IMR-90 (cell line): ENCODE measurements around the gene STYK1. TPM values are rescaled to one million over a fixed set of nuclear protein-coding genes. Genes with fewer than 3 reads are reported as not detected.

Experiments used
- ATAC-seq: fragments of 200-7000 bp; cut with Tn5 transposase; 2 replicates; pipeline ENCODE4 v1.9.1; 2020; ENCODE audit warnings: low read depth, mild to moderate bottlenecking, moderate library complexity
- BruUV-seq: library from RNA; stranded (reverse); fragments of 400-500 nt; replicated peaks from 2 replicates; lab custom pipeline; 2021; lab: Mats Ljungman, UMichigan
- CTCF ChIA-PET: fragments of 300-600 bp; formaldehyde crosslinking; extraction: SDS; loops from one replicate; lab custom pipeline; 2021; ENCODE audit warnings: antibody characterized with exemption; lab: Yijun Ruan, JAX
- POLR2A ChIA-PET: fragments of 300-600 bp; sonication (Branson Sonifier 250); formaldehyde crosslinking; loops from one replicate; lab custom pipeline; 2022; ENCODE audit warnings: antibody characterized with exemption; ENCODE audit not compliant: unreplicated experiment; lab: Charles Lee
- DNase-seq: peaks from one replicate; pipeline ENCODE4 v3.0.0; 2013
- H2AFZ ChIP-seq: replicated peaks from 2 replicates; pipeline ENCODE3; 2013; ENCODE audit warnings: low read length, mild to moderate bottlenecking; ENCODE audit not compliant: poor library complexity
- H2AK5ac ChIP-seq: 2 replicates; pipeline ENCODE4 v1.6.1; 2013; ENCODE audit warnings: low read depth, low read length, inconsistent platforms
- H2AK9ac ChIP-seq: replicated peaks from 2 replicates; pipeline ENCODE3; 2013; ENCODE audit warnings: mild to moderate bottlenecking, low read depth, low read length, moderate library complexity; ENCODE audit not compliant: poor library complexity
- H2BK120ac ChIP-seq: 2 replicates; pipeline ENCODE4 v1.6.1; 2013; ENCODE audit warnings: low read depth, low read length, inconsistent platforms
- H2BK15ac ChIP-seq: 3 replicates; pipeline ENCODE4 v1.6.1; 2013; ENCODE audit warnings: low read depth, low read length, inconsistent platforms
- H2BK20ac ChIP-seq: 2 replicates; pipeline ENCODE4 v1.6.1; 2013; ENCODE audit warnings: low read depth, mild to moderate bottlenecking, inconsistent platforms, low read length, moderate library complexity
- H2BK5ac ChIP-seq: 2 replicates; pipeline ENCODE4 v1.6.1; 2013; ENCODE audit warnings: mild to moderate bottlenecking, low read depth, low read length, inconsistent platforms; ENCODE audit not compliant: poor library complexity, severe bottlenecking
- H3K14ac ChIP-seq: replicated peaks from 2 replicates; pipeline ENCODE4 v1.6.1; 2013; ENCODE audit warnings: low read depth, low read length, inconsistent platforms
- H3K18ac ChIP-seq: 2 replicates; pipeline ENCODE4 v1.6.1; 2013; ENCODE audit warnings: low read depth, low read length, control low read depth
- H3K23ac ChIP-seq: 2 replicates; pipeline ENCODE4 v1.6.1; 2013; ENCODE audit warnings: low read depth, low read length, inconsistent platforms
- H3K27ac ChIP-seq: 2 replicates; pipeline ENCODE4 v1.5.1; 2013; ENCODE audit warnings: mild to moderate bottlenecking, control low read depth, low read length; ENCODE audit not compliant: insufficient read depth
- H3K27me3 ChIP-seq: 2 replicates; pipeline ENCODE4 v1.6.1; 2013; ENCODE audit warnings: low read length; ENCODE audit not compliant: control insufficient read depth, insufficient read depth
- H3K36me3 ChIP-seq: 2 replicates; pipeline ENCODE4 v1.6.1; 2013; ENCODE audit warnings: low read length, mixed read lengths; ENCODE audit not compliant: control insufficient read depth, insufficient read depth
- H3K4ac ChIP-seq: 2 replicates; pipeline ENCODE4 v1.6.1; 2013; ENCODE audit warnings: low read depth, low read length, inconsistent platforms
- H3K4me1 ChIP-seq: 2 replicates; pipeline ENCODE4 v1.6.1; 2013; ENCODE audit warnings: low read length, mixed read lengths; ENCODE audit not compliant: control insufficient read depth, insufficient read depth
- H3K4me2 ChIP-seq: 2 replicates; pipeline ENCODE4 v1.6.1; 2013; ENCODE audit warnings: low read depth, mild to moderate bottlenecking, control low read depth, low read length, moderate library complexity
- H3K4me3 ChIP-seq: 2 replicates; pipeline ENCODE4 v1.5.1; 2013; ENCODE audit warnings: low read depth, mild to moderate bottlenecking, control low read depth, low read length, moderate library complexity; ENCODE audit not compliant: insufficient read depth
- H3K56ac ChIP-seq: 2 replicates; pipeline ENCODE4 v1.6.1; 2013; ENCODE audit warnings: low read length, inconsistent platforms; ENCODE audit not compliant: insufficient read depth; ENCODE audit errors: extremely low read depth
- H3K79me1 ChIP-seq, 2 experiments: 2 replicates each; pipeline ENCODE4 v1.6.1; 2013; ENCODE audit warnings: low read length in 2 of 2, inconsistent platforms in 1 of 2, low read depth in 1 of 2
- H3K9ac ChIP-seq: 2 replicates; pipeline ENCODE4 v1.6.1; 2013; ENCODE audit warnings: low read depth, low read length, control low read depth
- H3K9me1 ChIP-seq: 2 replicates; pipeline ENCODE4 v1.6.1; 2013; ENCODE audit warnings: low read length, inconsistent platforms; ENCODE audit not compliant: insufficient read depth
- H3K9me3 ChIP-seq: 2 replicates; pipeline ENCODE4 v1.6.1; 2013; ENCODE audit warnings: low read length; ENCODE audit not compliant: control insufficient read depth, insufficient read depth
- H4K20me1 ChIP-seq: 2 replicates; pipeline ENCODE4 v1.6.1; 2013; ENCODE audit warnings: low read length, inconsistent platforms; ENCODE audit not compliant: insufficient read depth
- H4K5ac ChIP-seq: 2 replicates; pipeline ENCODE4 v1.6.1; 2013; ENCODE audit warnings: mild to moderate bottlenecking, low read depth, low read length, control low read depth
- H4K8ac ChIP-seq, 2 experiments: 2 replicates each; pipeline ENCODE4 v1.6.1; 2013; ENCODE audit warnings: low read depth in 2 of 2, low read length in 2 of 2, control low read depth in 1 of 2, inconsistent platforms in 1 of 2
- H4K91ac ChIP-seq: 2 replicates; pipeline ENCODE4 v1.6.1; 2013; ENCODE audit warnings: low read depth, low read length, inconsistent platforms; ENCODE audit not compliant: insufficient read depth
- CEBPB ChIP-seq: IDR thresholded peaks from 2 replicates; pipeline ENCODE4 v1.6.1; 2012; ENCODE audit warnings: low read depth, low read length, improper control_type of control experiment
- NFE2L2 ChIP-seq: fragments of 150-350 bp; IDR thresholded peaks from 2 replicates; pipeline ENCODE4 v1.6.1; 2016; ENCODE audit warnings: low read depth, mild to moderate bottlenecking, low read length
- RFX5 ChIP-seq: IDR thresholded peaks from 2 replicates; pipeline ENCODE4 v1.8.0; 2012; ENCODE audit warnings: low read depth, mild to moderate bottlenecking, low read length, moderate library complexity
- WGBS, 2 experiments: methylation state at CpG; one replicate each; pipeline versions ENCODE4 v1.1.5 to v1.1.7; 2013; ENCODE audit warnings: missing lambda C conversion rate in 2 of 2; ENCODE audit not compliant: insufficient read length in 1 of 2; ENCODE audit errors: extremely low coverage in 2 of 2; 5-methylcytosine and 5-hydroxymethylcytosine counted together
- dilution Hi-C: fragments of 300-500 bp; cut with HindIII; formaldehyde crosslinking; loops from one replicate; pipeline ENCODE4 v1.14.3; 2018; ENCODE audit warnings: low sequenced_read_pairs; ENCODE audit not compliant: unreplicated experiment
- in situ Hi-C: fragments of 300-500 bp; cut with MboI; formaldehyde crosslinking; loops from 3 replicates; pipeline ENCODE4 v1.14.3; 2019; ENCODE audit warnings: low sequenced_read_pairs, inconsistent platforms, mixed read lengths
- intact Hi-C: fragments of 100-400 bp; cut with micrococcal nuclease; formaldehyde crosslinking; loops from 2 replicates; pipeline ENCODE4 v1.10.0; 2022
- polyA plus RNA-seq, 3 experiments: library from polyadenylated mRNA; depleted of rRNA; stranded (reverse); fragments of >200 nt; gene quantifications; 2 replicates each; pipeline ENCODE4 v1.2.3, GENCODE V29; 2012; ENCODE audit warnings: low replicate concordance in 1 of 3
- total RNA-seq: library from RNA; depleted of rRNA; stranded (reverse); fragments of >200 nt; gene quantifications from 2 replicates; pipeline ENCODE4 v1.2.3, GENCODE V29; 2012

The STYK1 gene
- total and polyA plus RNA-seq, 2 of the 4 experiments (the other 2 are of a cell fraction), result 0.36 to 0.72 TPM

DNA sequence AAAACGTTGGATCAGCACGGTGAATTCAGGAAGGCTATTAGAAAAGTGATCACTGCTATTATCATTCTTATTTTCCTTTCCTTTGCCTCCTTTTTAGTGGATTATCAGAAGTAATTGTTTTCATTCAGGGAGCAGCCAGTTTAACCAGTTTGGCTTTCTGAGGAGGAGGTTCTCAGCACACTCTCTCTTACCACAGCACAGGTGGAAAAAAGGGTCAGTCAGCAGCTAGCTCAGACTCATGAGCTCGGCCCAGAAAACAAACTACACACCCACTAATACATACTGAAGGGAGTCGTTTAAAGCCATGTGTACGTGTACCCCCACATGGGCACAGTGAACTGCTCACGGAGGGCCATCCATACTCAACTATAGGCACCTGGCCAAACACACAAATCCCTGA is 37.2 kb downstream of the STYK1 start:
- no peak overlapping the region for H2AK9ac ChIP-seq
- POLR2A ChIA-PET, result no interaction called here

More for the DNA sequence above, 37.2 kb downstream of the STYK1 start:
- no peak overlapping the region for H2BK120ac ChIP-seq
- no peaks in the 10 kb centered on the region for H4K20me1 ChIP-seq
- ATAC-seq, result no peak
- H3K4me1 ChIP-seq, result peaks cover 11% of the 10 kb centered on the region; the same call in 1 of the 2 replicates
- no peak for TF ChIP-seq NFE2L2
- no peak for TF ChIP-seq RFX5
- TF ChIP-seq CEBPB, result no peak
- H3K14ac ChIP-seq, result no peak overlapping the region
- H3K23ac ChIP-seq, result no peak overlapping the region
- H3K27ac ChIP-seq, result no peak overlapping the region
- WGBS, 2 experiments, result 100% methylated on average over 1 of the region's 6 CpGs; no CpG with 5 or more reads in 1 of the 2 experiments
- H3K4ac ChIP-seq, result 0 out of 2 replicates have a peak overlapping the region, but pooled peaks have one; percentile 17
- H4K5ac ChIP-seq, result no peak overlapping the region; the same call in 1 of the 2 replicates
- H3K27me3 ChIP-seq, result no peaks in the 10 kb centered on the region
- dilution Hi-C loops, result no loop called here
- no peak for DNase-seq
- H3K4me2 ChIP-seq, result no peak overlapping the region
- BruUV-seq, result no TSS peak
- no peak overlapping the region for H3K4me3 ChIP-seq
- H4K8ac ChIP-seq, result no peak overlapping the region
- no peaks in the 10 kb centered on the region for H3K9me3 ChIP-seq
- H2BK5ac ChIP-seq, result no peak overlapping the region
- H3K9me1 ChIP-seq, result peaks cover 3% of the 10 kb centered on the region; the same call in 1 of the 2 replicates
- no peak overlapping the region for H4K91ac ChIP-seq
- H3K18ac ChIP-seq, result peak overlapping the region; percentile 35; the same call in 1 of the 2 replicates
- intact Hi-C loops, result no loop called here
- peak overlapping the region; percentile 43; the same call in 1 of the 3 replicates for H2BK15ac ChIP-seq
- H3K36me3 ChIP-seq, result no peaks in the 10 kb centered on the region
- no peak overlapping the region for H3K56ac ChIP-seq
- no peak overlapping the region for H3K9ac ChIP-seq
- H2AK5ac ChIP-seq, result no peak overlapping the region; the same call in 1 of the 2 replicates
- no peak overlapping the region for H2AFZ ChIP-seq
- H3K79me1 ChIP-seq, result no peaks in the 10 kb centered on the region
- CTCF ChIA-PET, result no interaction called here
- H2BK20ac ChIP-seq, result peak overlapping the region; percentile 57; the same call in 1 of the 2 replicates
- in situ Hi-C loops, result no loop called here
